BE2C (cell line): ENCODE results near the gene CHCHD3.
"Not testable (repeated sequence)": the region's sequence is repeated elsewhere in the genome, so short reads cannot be mapped to it uniquely, and the experiment has no call there.

Experiments
- DNase-seq: peaks from one replicate; pipeline ENCODE4 v3.0.0-alpha.2; 2020
- H3K27me3 ChIP-seq: fragments of 250-450 bp; sonication (Bioruptor Pico); 2 replicates; pipeline ENCODE4 v1.5.1; 2020; ENCODE audit warnings: mild to moderate bottlenecking
- H3K36me3 ChIP-seq: fragments of 250-450 bp; sonication (Bioruptor Pico); 2 replicates; pipeline ENCODE4 v1.5.1; 2020; ENCODE audit warnings: mild to moderate bottlenecking
- H3K4me1 ChIP-seq: fragments of 250-450 bp; sonication (Bioruptor Pico); 2 replicates; pipeline ENCODE4 v1.5.1; 2020
- H3K4me3 ChIP-seq: 2 replicates; pipeline ENCODE4 v1.5.1; 2011; ENCODE audit warnings: low read depth, low read length
- H3K9me3 ChIP-seq: fragments of 250-450 bp; sonication (Bioruptor Pico); 2 replicates; pipeline ENCODE4 v1.5.1; 2020
- CTCF ChIP-seq: IDR thresholded peaks from 2 replicates; pipeline ENCODE4 v1.5.1; 2012; ENCODE audit warnings: mild to moderate bottlenecking, low read depth, low read length

CHCHD3 gene

GRCh38 chr7:132904209-132904608 lies 177.7 kb downstream of the CHCHD3 start:
- Histone ChIP-seq H3K36me3 (peaks cover 9% of the 10 kb centered on the region), H3K27me3 (no peaks in the 10 kb centered on the region), H3K9me3 (no peaks in the 10 kb centered on the region), H3K4me1 (peaks cover 5% of the 10 kb centered on the region; the same call in 1 of the 2 replicates), H3K4me3 (no peak overlapping the region)
- no peak for TF ChIP-seq CTCF
- DNase-seq = no peak

- not testable (repeated sequence) for H3K27me3 ChIP-seq, DNase-seq, H3K4me3 ChIP-seq, H3K4me1 ChIP-seq, H3K36me3 ChIP-seq, H3K9me3 ChIP-seq
These were observed 179.6 kb downstream of the CHCHD3 start for GRCh38 chr7:132902294-132902693.

DNA sequence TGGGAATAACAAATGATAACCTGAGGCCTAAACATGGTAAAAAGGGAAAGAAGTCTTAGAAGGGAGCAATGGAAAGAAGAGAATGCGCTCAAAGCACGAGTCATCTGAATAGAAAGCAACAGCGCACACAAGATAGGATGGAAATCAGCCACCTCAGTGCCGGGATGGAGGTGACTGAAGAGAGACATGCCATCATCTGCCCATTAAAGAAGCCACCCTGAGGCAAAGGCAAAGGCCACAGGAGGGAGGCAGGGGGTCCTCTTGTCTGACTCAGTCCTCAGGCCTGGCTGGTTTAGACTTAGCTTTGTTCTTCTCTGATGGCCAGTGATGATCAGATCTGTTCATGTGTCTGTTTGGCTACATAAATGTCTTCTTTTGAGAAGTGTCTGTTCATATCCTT lies 180.6 kb downstream of the CHCHD3 start:
- Histone ChIP-seq H3K4me3 (no peak overlapping the region), H3K27me3 (no peaks in the 10 kb centered on the region), H3K36me3 (peaks cover 9% of the 10 kb centered on the region), H3K9me3 (no peaks in the 10 kb centered on the region), H3K4me1 (no peaks in the 10 kb centered on the region)
- DNase-seq = peak; percentile 21
- no peak for TF ChIP-seq CTCF

GRCh38 chr7:132899833-132900232 lies 182.1 kb downstream of the CHCHD3 start:
- DNase-seq = peak; percentile 12
- Histone ChIP-seq H3K36me3 (peaks cover 10% of the 10 kb centered on the region), H3K4me1 (peaks cover 5% of the 10 kb centered on the region; the same call in 1 of the 2 replicates), H3K9me3 (no peaks in the 10 kb centered on the region), H3K4me3 (no peak overlapping the region), H3K27me3 (no peaks in the 10 kb centered on the region)
- TF ChIP-seq CTCF = peak; percentile 25

- H3K27me3 ChIP-seq, H3K4me3 ChIP-seq, DNase-seq, H3K4me1 ChIP-seq, H3K9me3 ChIP-seq: not testable (repeated sequence)
- H3K36me3 ChIP-seq = peaks cover 13% of the 10 kb centered on the region
These were observed 183.2 kb downstream of the CHCHD3 start for GRCh38 chr7:132898641-132899175.

GRCh38 chr7:132897093-132897687 lies 184.7 kb downstream of the CHCHD3 start:
- H3K36me3 ChIP-seq = peaks cover 10% of the 10 kb centered on the region
- DNase-seq = no peak
- no peak overlapping the region for H3K4me3 ChIP-seq
- peaks cover 9% of the 10 kb centered on the region; the same call in 1 of the 2 replicates for H3K9me3 ChIP-seq
- TF ChIP-seq CTCF = no peak
- H3K27me3 ChIP-seq = no peaks in the 10 kb centered on the region
- peaks cover 5% of the 10 kb centered on the region; the same call in 1 of the 2 replicates for H3K4me1 ChIP-seq

DNA sequence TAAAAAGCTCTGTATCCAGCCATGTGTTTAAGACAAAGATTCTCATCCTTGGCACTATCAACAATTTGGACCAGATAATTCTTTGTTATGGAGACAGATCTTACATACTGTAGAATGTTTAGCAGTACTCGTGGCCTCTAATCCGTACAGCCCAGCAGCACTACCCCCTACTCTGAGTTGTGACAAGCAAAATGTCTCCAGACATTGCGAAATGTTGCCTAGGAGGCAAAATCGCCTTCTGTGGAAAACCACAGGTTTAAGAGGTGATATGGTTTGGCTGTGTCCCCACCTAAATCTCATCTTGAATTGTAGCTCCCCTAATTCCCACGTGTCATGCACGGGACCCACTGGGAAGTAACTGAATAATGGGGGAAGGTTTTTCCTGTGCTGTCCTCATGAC lies 186.7 kb downstream of the CHCHD3 start:
- Histone ChIP-seq H3K4me3 (no peak overlapping the region), H3K4me1 (peaks cover 5% of the 10 kb centered on the region; the same call in 1 of the 2 replicates), H3K9me3 (peaks cover 9% of the 10 kb centered on the region; the same call in 1 of the 2 replicates), H3K27me3 (no peaks in the 10 kb centered on the region), H3K36me3 (peaks cover 14% of the 10 kb centered on the region)
- no peak for DNase-seq
- no peak for TF ChIP-seq CTCF
